PC-3 (cell line): ENCODE data around the gene RPS18. TPM values are rescaled to one million over a fixed set of nuclear protein-coding genes. Genes with fewer than 3 reads are reported as not detected.
A peak's percentile ranks its signal among the peaks of the same experiment; 100 is the strongest.

Source experiments
- ATAC-seq: fragments of 200-7000 bp; cut with Tn5 transposase; 2 replicates; pipeline ENCODE4 v1.9.1; 2020; ENCODE audit warnings: mild to moderate bottlenecking, moderate library complexity
- BruUV-seq: library from RNA; stranded (reverse); fragments of 400-500 nt; replicated peaks from 2 replicates; lab custom pipeline; 2021; lab: Mats Ljungman, UMichigan
- CTCF ChIA-PET: fragments of 300-600 bp; sonication (Branson Sonifier 250); formaldehyde crosslinking; loops from one replicate; lab custom pipeline; 2022; ENCODE audit warnings: antibody characterized with exemption; lab: Charles Lee
- POLR2A ChIA-PET: fragments of 300-600 bp; sonication (Branson Sonifier 250); formaldehyde crosslinking; loops from one replicate; lab custom pipeline; 2022; ENCODE audit warnings: antibody characterized with exemption; ENCODE audit not compliant: unreplicated experiment; lab: Charles Lee
- DNase-seq: peaks from one replicate; pipeline ENCODE4 v3.0.0-alpha.2; 2015
- H2AFZ ChIP-seq: fragments of 300-600 bp; sonication (generic); 2 replicates; pipeline ENCODE4 v1.6.0; 2016; ENCODE audit warnings: antibody characterized with exemption, low read length
- H3F3A ChIP-seq: fragments of 300-600 bp; sonication (generic); one replicate; pipeline ENCODE4 v1.6.0; 2017; ENCODE audit warnings: antibody characterized with exemption, low read length, control low read depth, mild to moderate bottlenecking; ENCODE audit not compliant: unreplicated experiment
- H3K27ac ChIP-seq: fragments of 300-600 bp; sonication (generic); 2 replicates; pipeline ENCODE4 v1.5.1; 2016; ENCODE audit warnings: mild to moderate bottlenecking, low read length
- H3K27me3 ChIP-seq: fragments of 300-600 bp; sonication (generic); 2 replicates; pipeline ENCODE4 v1.6.1; 2016; ENCODE audit warnings: low read length, mixed read lengths
- H3K36me3 ChIP-seq: fragments of 300-600 bp; sonication (generic); 2 replicates; pipeline ENCODE4 v1.6.1; 2016; ENCODE audit warnings: low read depth, mixed run types, low read length, mixed read lengths
- H3K4me1 ChIP-seq: fragments of 300-600 bp; sonication (generic); 2 replicates; pipeline ENCODE4 v1.5.1; 2016; ENCODE audit warnings: low read length; ENCODE audit not compliant: insufficient read depth
- H3K4me2 ChIP-seq: fragments of 300-600 bp; sonication (generic); 2 replicates; pipeline ENCODE4 v1.6.0; 2016; ENCODE audit warnings: low read length
- H3K4me3 ChIP-seq: fragments of 300-600 bp; sonication (generic); 2 replicates; pipeline ENCODE4 v1.5.1; 2016; ENCODE audit warnings: mild to moderate bottlenecking, low read length, mixed read lengths
- H3K79me2 ChIP-seq: fragments of 300-600 bp; sonication (generic); 2 replicates; pipeline ENCODE4 v1.6.1; 2017; ENCODE audit warnings: low read length, mixed read lengths
- H3K9ac ChIP-seq: fragments of 300-600 bp; sonication (generic); 2 replicates; pipeline ENCODE4 v1.6.0; 2016; ENCODE audit warnings: mild to moderate bottlenecking, low read length
- H3K9me2 ChIP-seq: fragments of 300-600 bp; sonication (generic); replicated peaks from 2 replicates; pipeline ENCODE4 v1.6.1; 2016; ENCODE audit warnings: mixed run types, low read length, mixed read lengths
- H3K9me3 ChIP-seq: fragments of 300-600 bp; sonication (generic); 2 replicates; pipeline ENCODE4 v1.6.1; 2016; ENCODE audit warnings: low read length, mixed read lengths
- H4K20me1 ChIP-seq: fragments of 300-600 bp; sonication (generic); 2 replicates; pipeline ENCODE4 v1.6.1; 2016; ENCODE audit warnings: low read length, mixed read lengths
- EZH2 ChIP-seq: fragments of 300-600 bp; sonication (generic); IDR thresholded peaks from one replicate; pipeline ENCODE4 v1.6.1; 2017; ENCODE audit warnings: antibody characterized with exemption, mild to moderate bottlenecking, low read length; ENCODE audit not compliant: unreplicated experiment
- EZH2phosphoT487 ChIP-seq: fragments of 300-600 bp; sonication (generic); IDR thresholded peaks from 2 replicates; pipeline ENCODE4 v1.6.1; 2018; ENCODE audit warnings: mild to moderate bottlenecking, antibody characterized with exemption, low read length, borderline replicate concordance
- intact Hi-C: fragments of 100-400 bp; cut with micrococcal nuclease; formaldehyde crosslinking; loops from 2 replicates; pipeline ENCODE4 v1.9.0; 2023
- total RNA-seq: library from RNA; depleted of rRNA; stranded (reverse); fragments of >200 nt; gene quantifications from 2 replicates; pipeline ENCODE4 v1.2.3, GENCODE V29; 2014
- TF ChIP-seq, protein P1 (sequence below): fragments of 300-600 bp; sonication (generic); conservative IDR thresholded peaks from 2 replicates; pipeline ENCODE4 v1.5.1; 2017; ENCODE audit warnings: antibody characterized with exemption, low read depth, mild to moderate bottlenecking, low read length

Gene RPS18
- total RNA-seq, 1 experiment from 2014 or later = 3,161 TPM

DNA sequence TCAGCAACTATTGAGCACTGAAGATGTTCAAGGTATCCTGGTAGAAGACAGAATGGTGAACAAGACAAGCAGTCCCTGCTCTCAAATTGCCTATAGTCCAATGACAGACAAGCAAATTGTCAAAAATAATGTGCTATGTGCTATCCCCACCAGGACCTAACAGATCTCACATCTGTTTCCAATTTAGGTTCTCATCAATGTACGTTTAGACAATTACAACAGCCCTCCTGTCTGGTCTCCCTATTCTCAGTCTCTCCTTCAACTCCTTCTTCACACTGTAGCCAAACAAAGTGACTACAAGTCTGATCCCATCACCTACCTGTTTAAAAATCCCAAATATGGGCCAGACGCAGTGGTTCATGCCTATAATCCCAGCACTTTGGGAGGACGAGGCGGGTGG lies 34.5 kb downstream of the RPS18 start:
- DNase-seq (no peak), ATAC-seq (no peak)
- peaks cover 7% of the 10 kb centered on the region for H3K36me3 ChIP-seq
- no peak overlapping the region for H3K9ac ChIP-seq
- no peak overlapping the region for H3K4me3 ChIP-seq
- TF ChIP-seq EZH2 (no peak), EZH2phosphoT487 (no peak)
- TF ChIP-seq, protein P1, sequence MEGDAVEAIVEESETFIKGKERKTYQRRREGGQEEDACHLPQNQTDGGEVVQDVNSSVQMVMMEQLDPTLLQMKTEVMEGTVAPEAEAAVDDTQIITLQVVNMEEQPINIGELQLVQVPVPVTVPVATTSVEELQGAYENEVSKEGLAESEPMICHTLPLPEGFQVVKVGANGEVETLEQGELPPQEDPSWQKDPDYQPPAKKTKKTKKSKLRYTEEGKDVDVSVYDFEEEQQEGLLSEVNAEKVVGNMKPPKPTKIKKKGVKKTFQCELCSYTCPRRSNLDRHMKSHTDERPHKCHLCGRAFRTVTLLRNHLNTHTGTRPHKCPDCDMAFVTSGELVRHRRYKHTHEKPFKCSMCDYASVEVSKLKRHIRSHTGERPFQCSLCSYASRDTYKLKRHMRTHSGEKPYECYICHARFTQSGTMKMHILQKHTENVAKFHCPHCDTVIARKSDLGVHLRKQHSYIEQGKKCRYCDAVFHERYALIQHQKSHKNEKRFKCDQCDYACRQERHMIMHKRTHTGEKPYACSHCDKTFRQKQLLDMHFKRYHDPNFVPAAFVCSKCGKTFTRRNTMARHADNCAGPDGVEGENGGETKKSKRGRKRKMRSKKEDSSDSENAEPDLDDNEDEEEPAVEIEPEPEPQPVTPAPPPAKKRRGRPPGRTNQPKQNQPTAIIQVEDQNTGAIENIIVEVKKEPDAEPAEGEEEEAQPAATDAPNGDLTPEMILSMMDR = no peak
- BruUV-seq = no TSS peak
- no peaks in the 10 kb centered on the region for H3K9me2 ChIP-seq
- H4K20me1 ChIP-seq = no peaks in the 10 kb centered on the region
- H2AFZ ChIP-seq = no peak overlapping the region
- H3K79me2 ChIP-seq = peaks cover 27% of the 10 kb centered on the region
- POLR2A ChIA-PET = no interaction called here
- no peak overlapping the region for H3K4me2 ChIP-seq
- H3K4me1 ChIP-seq = no peaks in the 10 kb centered on the region
- intact Hi-C loops = no loop called here
- no peaks in the 10 kb centered on the region for H3K9me3 ChIP-seq
- no peaks in the 10 kb centered on the region for H3K27me3 ChIP-seq
- no peaks in the 10 kb centered on the region for H3F3A ChIP-seq
- CTCF ChIA-PET = no interaction called here
- no peak overlapping the region for H3K27ac ChIP-seq

DNA sequence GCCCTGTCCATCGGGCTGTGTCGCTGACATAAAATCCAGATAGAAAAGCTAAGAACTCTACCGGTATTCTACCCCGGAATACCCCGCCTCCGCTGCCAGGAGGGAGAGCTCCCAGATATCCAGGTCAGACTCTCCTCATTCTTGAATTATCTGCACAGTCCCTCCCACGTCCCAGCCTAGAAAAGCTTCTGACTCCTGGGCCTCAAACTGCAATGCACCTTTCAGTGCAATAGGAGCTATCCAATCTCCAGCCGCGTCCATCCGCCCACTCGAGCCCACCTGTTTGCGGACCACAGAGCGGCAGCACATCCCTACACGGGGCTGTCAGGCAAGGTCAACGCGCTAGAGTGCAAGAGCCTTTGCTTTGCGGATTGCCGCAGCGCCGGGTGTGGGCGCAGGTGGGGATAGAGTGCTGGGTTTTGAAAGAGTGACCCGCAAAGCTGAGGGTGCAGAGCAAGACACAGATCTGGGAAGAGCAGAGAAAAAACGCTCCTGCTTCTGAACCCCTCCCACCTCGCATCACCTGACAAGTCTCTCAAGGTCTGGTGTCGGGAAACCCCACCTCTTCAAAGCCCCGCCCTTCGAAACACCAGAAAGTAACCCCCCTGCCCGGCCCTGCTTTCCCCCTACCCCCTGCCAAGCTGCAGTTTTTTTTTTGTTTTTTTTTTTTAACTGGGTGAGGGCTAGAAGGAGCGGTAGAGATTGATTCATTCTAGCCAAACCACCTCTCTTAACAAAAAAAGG lies 40.7 kb downstream of the RPS18 start:
- ATAC-seq (peak; percentile 51), DNase-seq (peak; percentile 79)
- H3K4me2 ChIP-seq = peak overlapping the region; percentile 87
- peak overlapping the region; percentile 75 for H3K4me3 ChIP-seq
- CTCF ChIA-PET = interaction anchor here (0.6 to 0.7 kb wide), 2 partner anchors 179 to 620 kb away, joined by 3 read pairs; no protein-coding TSS in a partner anchor
- no peaks in the 10 kb centered on the region for H3K27me3 ChIP-seq
- no peaks in the 10 kb centered on the region for H3K36me3 ChIP-seq
- H3K4me1 ChIP-seq = peaks cover 18% of the 10 kb centered on the region
- peaks cover 46% of the 10 kb centered on the region for H3K79me2 ChIP-seq
- TF ChIP-seq EZH2 (no peak), EZH2phosphoT487 (no peak)
- TF ChIP-seq, protein P1 = no peak
- H4K20me1 ChIP-seq = peaks cover 6% of the 10 kb centered on the region; the same call in 1 of the 2 replicates
- no peaks in the 10 kb centered on the region for H3F3A ChIP-seq
- peak overlapping the region; percentile 82 for H3K27ac ChIP-seq
- no peaks in the 10 kb centered on the region for H3K9me2 ChIP-seq
- peak overlapping the region; percentile 92 for H3K9ac ChIP-seq
- peak overlapping the region; percentile 63 for H2AFZ ChIP-seq
- POLR2A ChIA-PET = interaction anchor here (0.6 to 0.7 kb wide), 2 partner anchors 12 to 13 kb away, joined by 4 to 6 read pairs; no protein-coding TSS in a partner anchor
- H3K9me3 ChIP-seq = no peaks in the 10 kb centered on the region
- no TSS peak for BruUV-seq
- intact Hi-C loops = loop anchor here (2.0 kb wide), 2 partner anchors 14 to 78 kb away; partner anchors contain the start of genes KIFC1 and RGL2
